Neural progenitor cell (in vitro differentiated cells): ENCODE results near the gene CD40.

ENCODE experiments used
- EZH2 ChIP-seq: fragments of 200-600 bp; sonication (generic); IDR thresholded peaks from 2 replicates; pipeline ENCODE4 v1.6.1; 2017; ENCODE audit warnings: antibody characterized with exemption, mild to moderate bottlenecking, moderate library complexity
- EZH2phosphoT487 ChIP-seq: fragments of 200-600 bp; sonication (generic); IDR thresholded peaks from 2 replicates; pipeline ENCODE4 v1.6.1; 2017; ENCODE audit warnings: antibody characterized with exemption
- TF ChIP-seq, protein P1 (sequence below): fragments of 200-600 bp; sonication (generic); IDR thresholded peaks from 2 replicates; pipeline ENCODE4 v1.5.1; 2017; ENCODE audit warnings: antibody characterized with exemption, mild to moderate bottlenecking

- TF ChIP-seq, protein P1, sequence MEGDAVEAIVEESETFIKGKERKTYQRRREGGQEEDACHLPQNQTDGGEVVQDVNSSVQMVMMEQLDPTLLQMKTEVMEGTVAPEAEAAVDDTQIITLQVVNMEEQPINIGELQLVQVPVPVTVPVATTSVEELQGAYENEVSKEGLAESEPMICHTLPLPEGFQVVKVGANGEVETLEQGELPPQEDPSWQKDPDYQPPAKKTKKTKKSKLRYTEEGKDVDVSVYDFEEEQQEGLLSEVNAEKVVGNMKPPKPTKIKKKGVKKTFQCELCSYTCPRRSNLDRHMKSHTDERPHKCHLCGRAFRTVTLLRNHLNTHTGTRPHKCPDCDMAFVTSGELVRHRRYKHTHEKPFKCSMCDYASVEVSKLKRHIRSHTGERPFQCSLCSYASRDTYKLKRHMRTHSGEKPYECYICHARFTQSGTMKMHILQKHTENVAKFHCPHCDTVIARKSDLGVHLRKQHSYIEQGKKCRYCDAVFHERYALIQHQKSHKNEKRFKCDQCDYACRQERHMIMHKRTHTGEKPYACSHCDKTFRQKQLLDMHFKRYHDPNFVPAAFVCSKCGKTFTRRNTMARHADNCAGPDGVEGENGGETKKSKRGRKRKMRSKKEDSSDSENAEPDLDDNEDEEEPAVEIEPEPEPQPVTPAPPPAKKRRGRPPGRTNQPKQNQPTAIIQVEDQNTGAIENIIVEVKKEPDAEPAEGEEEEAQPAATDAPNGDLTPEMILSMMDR, result no peak
- no peak for TF ChIP-seq EZH2
- no peak for TF ChIP-seq EZH2phosphoT487
These were observed 2.0 kb downstream of the CD40 start for GRCh38 chr20:46120136-46120535.
